NT2/D1 (cell line): ENCODE measurements around the gene PTN.

ENCODE experiments used
- SUZ12 ChIP-seq: IDR thresholded peaks from 2 replicates; pipeline ENCODE4 v1.6.1; 2011; ENCODE audit not compliant: insufficient read length, insufficient read depth; ENCODE audit errors: extremely low read depth
- YY1 ChIP-seq: IDR thresholded peaks from 2 replicates; pipeline ENCODE4 v1.6.1; 2011; ENCODE audit not compliant: insufficient read length, insufficient read depth
- ZNF274 ChIP-seq: IDR thresholded peaks from 2 replicates; pipeline ENCODE4 v1.6.1; 2011; ENCODE audit warnings: mild to moderate bottlenecking, low read depth, low read length

DNA sequence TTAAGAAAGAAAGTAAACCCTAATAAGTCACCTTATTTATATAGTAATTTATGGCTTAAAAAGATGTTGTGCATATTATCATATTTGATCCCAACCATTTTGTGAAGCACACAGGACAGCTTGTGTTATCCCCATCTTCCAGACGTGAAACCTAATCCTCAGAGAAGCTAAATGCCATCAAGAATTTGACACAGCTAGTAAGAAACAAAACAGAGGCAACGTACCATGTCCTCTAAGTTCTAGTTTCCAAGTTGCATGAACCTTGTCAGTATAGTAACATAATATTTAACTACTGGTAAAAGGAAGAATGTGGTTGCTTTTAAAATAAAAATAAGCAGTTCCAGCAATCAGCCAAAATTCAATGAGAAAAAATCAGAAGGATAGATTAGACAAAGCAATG is 41.5 kb downstream of the PTN start:
- TF ChIP-seq SUZ12 (no peak), ZNF274 (no peak), YY1 (no peak)
